Liver (tissue), 9 donors: ENCODE data around the gene GPATCH2L. TPM values are rescaled to one million over a fixed set of nuclear protein-coding genes. Genes with fewer than 3 reads are reported as not detected.

Source experiments
- DNase-seq: peaks from one replicate; pipeline ENCODE4 v3.0.0-alpha.2; 2017; ENCODE audit warnings: low spot score
- H3K27ac ChIP-seq, 2 donors: one replicate each; pipeline ENCODE4 v1.7.0; 2013; ENCODE audit warnings: inconsistent platforms in 2 of 2, low read length in 2 of 2, control low read depth in 1 of 2, low read depth in 1 of 2, mild to moderate bottlenecking in 1 of 2
- H3K27me3 ChIP-seq, 4 donors: one replicate each; pipeline versions ENCODE4 v1.6.1 to v1.7.0; 2013; ENCODE audit warnings: low read length in 3 of 4, inconsistent platforms in 1 of 4, mild to moderate bottlenecking in 1 of 4, moderate library complexity in 1 of 4; ENCODE audit not compliant: control insufficient read depth in 4 of 4, insufficient read depth in 4 of 4
- H3K36me3 ChIP-seq, 4 donors: one replicate each; pipeline versions ENCODE4 v1.6.1 to v1.7.0; 2013; ENCODE audit warnings: low read length in 3 of 4, mild to moderate bottlenecking in 3 of 4, low read depth in 1 of 4, moderate library complexity in 1 of 4; ENCODE audit not compliant: control insufficient read depth in 4 of 4, insufficient read depth in 3 of 4
- H3K4me1 ChIP-seq, 4 donors: one replicate each; pipeline versions ENCODE4 v1.6.1 to v1.7.0; 2013; ENCODE audit warnings: low read length in 3 of 4, mild to moderate bottlenecking in 3 of 4, moderate library complexity in 1 of 4; ENCODE audit not compliant: control insufficient read depth in 4 of 4, insufficient read depth in 4 of 4
- H3K4me3 ChIP-seq, 3 donors: one replicate each; pipeline versions ENCODE4 v1.6.1 to v1.7.0; 2013; ENCODE audit warnings: low read length in 3 of 3, control low read depth in 1 of 3, low read depth in 1 of 3, mild to moderate bottlenecking in 1 of 3
- H3K9ac ChIP-seq, 2 donors: one replicate each; pipeline ENCODE4 v1.7.0; 2013; ENCODE audit warnings: low read length in 2 of 2, mild to moderate bottlenecking in 2 of 2, moderate library complexity in 2 of 2, control low read depth in 1 of 2, low read depth in 1 of 2
- H3K9me3 ChIP-seq, 4 donors: one replicate each; pipeline versions ENCODE4 v1.6.1 to v1.7.0; 2013; ENCODE audit warnings: low read length in 3 of 4; ENCODE audit not compliant: control insufficient read depth in 4 of 4
- EGR1 ChIP-seq, 2 donors: IDR thresholded peaks; 2 replicates each; pipeline ENCODE4 v1.6.1; 2016 to 2018; ENCODE audit warnings: antibody characterized with exemption in 2 of 2, low read depth in 2 of 2
- FOXA1 ChIP-seq: IDR thresholded peaks from 2 replicates; pipeline ENCODE4 v1.6.1; 2016; ENCODE audit warnings: antibody characterized with exemption
- GABPA ChIP-seq, 2 donors: IDR thresholded peaks in 1 of 2; conservative IDR thresholded peaks in 1 of 2; 2 replicates each; pipeline ENCODE4 v1.6.1; 2016; ENCODE audit warnings: antibody characterized with exemption in 2 of 2, mild to moderate bottlenecking in 1 of 2, moderate library complexity in 1 of 2
- HNF4A ChIP-seq, 2 donors: conservative IDR thresholded peaks; 2 replicates each; pipeline ENCODE4 v1.6.1; 2016; ENCODE audit warnings: antibody characterized with exemption in 2 of 2, mild to moderate bottlenecking in 2 of 2
- HNF4G ChIP-seq: IDR thresholded peaks from 2 replicates; pipeline ENCODE4 v1.6.1; 2016; ENCODE audit warnings: antibody characterized with exemption
- MAX ChIP-seq: IDR thresholded peaks from 2 replicates; pipeline ENCODE4 v1.6.1; 2016; ENCODE audit warnings: antibody characterized with exemption
- RAD21 ChIP-seq, 2 donors: IDR thresholded peaks; 2 replicates each; pipeline ENCODE4 v1.6.1; 2016; ENCODE audit warnings: antibody characterized with exemption in 2 of 2, mild to moderate bottlenecking in 2 of 2
- REST ChIP-seq: IDR thresholded peaks from 2 replicates; pipeline ENCODE4 v1.6.1; 2016; ENCODE audit warnings: antibody characterized with exemption, mild to moderate bottlenecking
- RXRA ChIP-seq, 2 donors: IDR thresholded peaks; 2 replicates each; pipeline ENCODE4 v1.6.1; 2017 to 2018; ENCODE audit warnings: antibody characterized with exemption in 2 of 2, mild to moderate bottlenecking in 1 of 2
- SP1 ChIP-seq: IDR thresholded peaks from 2 replicates; pipeline ENCODE4 v1.6.1; 2018; ENCODE audit warnings: antibody characterized with exemption, mild to moderate bottlenecking
- TAF1 ChIP-seq: conservative IDR thresholded peaks from 2 replicates; pipeline ENCODE4 v1.6.1; 2016; ENCODE audit warnings: antibody characterized with exemption, mild to moderate bottlenecking
- YY1 ChIP-seq: IDR thresholded peaks from 2 replicates; pipeline ENCODE4 v1.6.1; 2016; ENCODE audit warnings: antibody characterized with exemption, mild to moderate bottlenecking
- ZBTB33 ChIP-seq: IDR thresholded peaks from 2 replicates; pipeline ENCODE4 v1.6.1; 2016; ENCODE audit warnings: antibody characterized with exemption
- WGBS: extraction: QIAGEN DNeasy Blood & Tissue Kit; methylation state at CpG from one replicate; pipeline ENCODE4 v1.1.7; 2013; 5-methylcytosine and 5-hydroxymethylcytosine counted together
- polyA plus RNA-seq, 2 donors: library from polyadenylated mRNA; stranded (reverse) in 1 of 2; unstranded in 1 of 2; fragments of 200-250 nt in 1 of 2; fragments of >200 nt in 1 of 2; fragmentation: Nextera tagmentation in 1 of 2; extraction: Ambion mirVana in 1 of 2; gene quantifications; one replicate each; pipeline versions ENCODE4 v1.2.1 to v1.2.3, GENCODE V29; 2013 to 2015
- total RNA-seq, 2 donors: library from RNA; depleted of rRNA; stranded (reverse); fragments of >200 nt; gene quantifications; one replicate each; pipeline ENCODE4 v1.2.3, GENCODE V29; 2014
- TF ChIP-seq, protein P1 (sequence below): fragments of 150-350 bp; IDR thresholded peaks from 2 replicates; pipeline ENCODE4 v1.5.1; 2017; ENCODE audit warnings: improper control_type of control experiment, low read depth, low read length; ENCODE audit not compliant: missing input control
- TF ChIP-seq, protein P2 (sequence below): IDR thresholded peaks from 2 replicates; pipeline ENCODE4 v1.6.1; 2016; ENCODE audit warnings: antibody characterized with exemption
- donor health status: healthy.
- donor health status: healthy.
- donor health status: healthy.
- donor health status: healthy.
- donor health status: healthy.

GPATCH2L gene
- total and polyA plus RNA-seq, 4 donors = 4.5 to 39.5 (median 15.8) TPM

- no peaks in the 10 kb centered on the region for H3K4me1 ChIP-seq
- TF ChIP-seq HNF4A (conservative IDR thresholded peaks at IDR 0.05) (no peak), RXRA (IDR thresholded peaks at IDR 0.05) (no peak), MAX (no peak), TAF1 (no peak), FOXA1 (no peak), HNF4G (no peak), SP1 (no peak), REST (no peak), ZBTB33 (no peak), RAD21 (IDR thresholded peaks at IDR 0.05) (no peak), EGR1 (IDR thresholded peaks at IDR 0.05; ENCODE audit: low read depth in 2 of 2) (no peak), GABPA (IDR thresholded peaks at IDR 0.05 in 1 of 2, conservative IDR thresholded peaks at IDR 0.05 in 1 of 2) (no peak), YY1 (no peak)
- TF ChIP-seq, protein P1, sequence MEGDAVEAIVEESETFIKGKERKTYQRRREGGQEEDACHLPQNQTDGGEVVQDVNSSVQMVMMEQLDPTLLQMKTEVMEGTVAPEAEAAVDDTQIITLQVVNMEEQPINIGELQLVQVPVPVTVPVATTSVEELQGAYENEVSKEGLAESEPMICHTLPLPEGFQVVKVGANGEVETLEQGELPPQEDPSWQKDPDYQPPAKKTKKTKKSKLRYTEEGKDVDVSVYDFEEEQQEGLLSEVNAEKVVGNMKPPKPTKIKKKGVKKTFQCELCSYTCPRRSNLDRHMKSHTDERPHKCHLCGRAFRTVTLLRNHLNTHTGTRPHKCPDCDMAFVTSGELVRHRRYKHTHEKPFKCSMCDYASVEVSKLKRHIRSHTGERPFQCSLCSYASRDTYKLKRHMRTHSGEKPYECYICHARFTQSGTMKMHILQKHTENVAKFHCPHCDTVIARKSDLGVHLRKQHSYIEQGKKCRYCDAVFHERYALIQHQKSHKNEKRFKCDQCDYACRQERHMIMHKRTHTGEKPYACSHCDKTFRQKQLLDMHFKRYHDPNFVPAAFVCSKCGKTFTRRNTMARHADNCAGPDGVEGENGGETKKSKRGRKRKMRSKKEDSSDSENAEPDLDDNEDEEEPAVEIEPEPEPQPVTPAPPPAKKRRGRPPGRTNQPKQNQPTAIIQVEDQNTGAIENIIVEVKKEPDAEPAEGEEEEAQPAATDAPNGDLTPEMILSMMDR = no peak
- TF ChIP-seq, protein P2, sequence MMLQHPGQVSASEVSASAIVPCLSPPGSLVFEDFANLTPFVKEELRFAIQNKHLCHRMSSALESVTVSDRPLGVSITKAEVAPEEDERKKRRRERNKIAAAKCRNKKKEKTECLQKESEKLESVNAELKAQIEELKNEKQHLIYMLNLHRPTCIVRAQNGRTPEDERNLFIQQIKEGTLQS = no peak
- H3K27ac ChIP-seq = no peak overlapping the region
- WGBS = 64% methylated on average over 4 of the region's 4 CpGs
- no peaks in the 10 kb centered on the region for H3K9me3 ChIP-seq
- no peaks in the 10 kb centered on the region for H3K27me3 ChIP-seq
- DNase-seq = no peak
- H3K4me3 ChIP-seq = no peak overlapping the region
- H3K9ac ChIP-seq = no peak overlapping the region
- no peaks in the 10 kb centered on the region for H3K36me3 ChIP-seq
Observed at GRCh38 chr14:76118594-76118993, 33.1 kb upstream of the GPATCH2L start.

DNA sequence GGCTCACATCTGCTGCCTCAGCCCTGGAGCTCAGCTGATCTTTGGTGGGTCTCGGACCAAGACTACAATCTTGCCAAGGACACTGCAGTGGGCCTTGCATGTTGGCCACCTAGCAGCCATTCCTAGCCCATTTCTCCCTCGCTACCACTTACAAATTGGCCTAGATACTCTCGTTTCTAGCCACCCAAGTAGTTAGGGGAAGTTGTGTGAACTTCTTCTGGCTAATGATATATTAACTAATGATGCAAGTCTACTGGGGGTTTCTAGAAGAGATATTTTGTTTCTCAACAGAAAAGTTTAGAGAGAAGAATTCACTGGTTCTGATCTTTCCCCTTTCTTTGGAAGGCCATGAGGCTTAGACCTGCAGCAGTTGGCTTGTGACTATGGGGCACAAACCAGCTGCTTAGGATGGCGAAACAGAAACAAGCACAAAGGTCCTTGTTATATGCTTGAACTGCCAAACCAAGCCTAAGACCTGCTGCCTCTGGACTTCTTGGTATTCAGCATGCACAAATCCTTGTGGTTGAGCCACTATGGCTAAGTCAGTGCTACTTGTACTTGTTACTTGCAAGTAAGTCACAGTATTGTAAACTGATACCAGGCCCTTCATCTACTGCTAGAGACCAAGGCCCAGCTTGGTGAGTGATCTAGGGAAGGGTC is 30.5 kb upstream of the GPATCH2L start:
- no peak for DNase-seq
- H3K27ac ChIP-seq = no peak overlapping the region
- no peak overlapping the region for H3K4me3 ChIP-seq
- H3K4me1 ChIP-seq = no peaks in the 10 kb centered on the region
- 88% methylated on average over 4 of the region's 4 CpGs for WGBS
- no peaks in the 10 kb centered on the region for H3K27me3 ChIP-seq
- H3K9me3 ChIP-seq = no peaks in the 10 kb centered on the region
- TF ChIP-seq FOXA1 = no peak
- no peak for TF ChIP-seq YY1
- TF ChIP-seq TAF1 = no peak
- H3K36me3 ChIP-seq = no peaks in the 10 kb centered on the region
- H3K9ac ChIP-seq = no peak overlapping the region
